GM19438 (cell line): ENCODE results near the gene EYA2.
"Not testable (repeated sequence)": the region's sequence is repeated elsewhere in the genome, so short reads cannot be mapped to it uniquely, and the experiment has no call there.

Experiments used
- ATAC-seq: cut with Tn5 transposase; IDR thresholded peaks from one replicate; pipeline ENCODE4 v1.9.1; 2021; ENCODE audit warnings: low read depth; ENCODE audit not compliant: unreplicated experiment

EYA2 gene

DNA sequence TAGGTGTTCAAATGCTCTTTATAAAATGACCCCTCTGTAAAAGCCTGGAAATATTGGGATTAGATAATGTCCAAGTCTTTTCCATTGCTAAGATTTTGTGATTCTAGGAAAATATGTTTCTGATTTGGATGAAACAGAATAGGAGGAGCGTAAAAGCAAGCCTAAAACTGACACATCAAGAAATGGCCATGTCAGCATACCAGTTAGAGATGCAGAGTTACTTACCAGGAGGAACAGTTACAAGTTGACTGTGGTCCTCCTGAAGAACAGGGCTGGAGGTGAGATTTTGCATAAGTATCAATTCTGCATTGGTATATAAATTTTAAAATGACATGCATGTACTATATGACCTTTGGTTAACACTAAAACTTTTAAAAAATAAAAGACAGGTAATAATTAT lies 35.3 kb downstream of the EYA2 start:
- ATAC-seq, result no peak

DNA sequence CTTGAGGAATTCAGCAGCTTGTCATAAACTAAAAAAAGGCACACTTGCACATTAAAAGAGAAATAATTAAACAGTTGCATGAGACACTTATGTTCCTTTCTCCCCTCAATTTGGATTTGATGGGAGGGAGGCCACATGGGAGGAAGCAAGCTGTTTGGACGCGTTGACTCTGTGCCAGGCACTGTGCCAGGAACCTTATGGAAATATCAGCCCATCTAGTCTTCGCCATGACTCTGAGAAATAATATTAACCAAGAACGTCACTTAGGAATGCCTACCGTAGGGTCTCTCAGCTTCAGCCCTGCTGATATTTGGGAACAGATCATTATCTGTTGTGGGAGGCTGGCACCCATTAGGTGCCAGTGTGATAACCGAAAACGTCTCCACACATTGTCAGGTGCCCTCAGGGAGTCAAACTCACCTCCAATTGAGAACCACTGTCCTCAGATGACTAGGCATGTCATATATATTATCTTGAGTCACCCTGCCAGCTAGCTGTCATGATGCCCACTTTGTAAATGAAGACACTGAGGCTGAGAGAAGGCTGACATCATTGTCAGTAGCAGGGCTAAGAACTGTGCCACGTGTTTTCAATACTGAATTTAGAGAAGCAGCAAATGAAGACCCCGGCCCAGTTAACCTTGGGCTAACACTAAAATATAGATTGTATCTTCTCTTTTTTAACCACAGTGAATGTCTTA lies 36.1 kb downstream of the EYA2 start:
- no peak for ATAC-seq

DNA sequence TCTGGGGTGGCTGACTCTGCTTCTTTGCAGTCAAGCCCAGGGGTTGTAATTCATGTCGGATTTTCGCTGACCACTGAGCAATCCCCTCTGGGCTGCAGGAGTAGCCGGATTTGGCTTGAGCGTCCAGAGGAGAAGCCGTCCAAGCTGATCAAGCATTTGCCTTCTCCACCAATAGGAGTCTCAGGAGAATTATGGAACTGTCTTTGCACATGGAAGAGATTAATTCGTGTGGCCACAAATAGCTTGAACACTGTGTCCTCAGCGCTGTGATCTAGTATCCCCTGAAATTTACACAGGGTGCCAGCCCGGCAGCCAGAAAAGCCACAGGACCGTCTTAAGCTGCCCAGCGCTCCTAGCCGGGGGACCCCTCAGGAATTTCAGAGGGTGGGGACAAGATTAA lies 37.1 kb downstream of the EYA2 start:
- ATAC-seq, result no peak

DNA sequence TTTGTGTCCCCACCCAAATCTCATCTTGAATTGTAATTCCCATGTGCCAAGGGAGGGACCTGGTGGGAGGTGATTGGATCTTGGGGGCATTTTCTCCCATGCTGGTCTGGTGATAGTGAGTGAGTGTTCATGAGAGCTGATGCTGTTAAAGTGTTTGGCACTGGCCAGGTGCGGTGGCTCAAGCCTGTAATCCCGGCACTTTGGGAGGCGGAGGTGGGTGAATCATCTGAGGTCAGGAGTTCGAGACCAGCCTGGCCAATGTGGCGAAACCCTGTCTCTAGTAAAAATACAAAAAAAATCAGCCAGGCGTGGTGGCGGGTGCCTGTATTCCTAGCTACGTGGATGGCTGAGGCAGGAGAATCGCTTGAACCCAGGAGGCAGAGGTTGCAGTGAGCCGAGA lies 37.8 kb downstream of the EYA2 start:
- not testable (repeated sequence) for ATAC-seq

DNA sequence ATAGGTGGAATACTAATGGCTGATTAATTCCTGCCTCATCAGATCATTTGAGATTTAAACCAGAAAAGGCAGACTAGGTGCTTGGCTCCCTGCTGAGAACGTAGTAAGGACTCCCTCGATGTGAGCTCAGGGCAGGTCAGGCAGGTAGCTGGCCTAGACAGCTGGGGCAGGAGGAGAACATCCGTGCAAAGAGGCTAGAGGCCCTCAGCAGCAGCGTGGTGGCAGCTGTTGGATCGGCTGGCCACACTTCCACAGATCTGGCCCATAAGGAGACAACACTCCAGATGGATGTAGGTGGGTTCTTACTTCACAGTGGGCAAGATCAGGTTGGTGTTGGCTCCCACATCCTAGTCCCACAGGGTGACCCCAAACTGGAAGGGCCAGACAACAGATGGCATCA lies 38.5 kb downstream of the EYA2 start:
- ATAC-seq, result no peak

DNA sequence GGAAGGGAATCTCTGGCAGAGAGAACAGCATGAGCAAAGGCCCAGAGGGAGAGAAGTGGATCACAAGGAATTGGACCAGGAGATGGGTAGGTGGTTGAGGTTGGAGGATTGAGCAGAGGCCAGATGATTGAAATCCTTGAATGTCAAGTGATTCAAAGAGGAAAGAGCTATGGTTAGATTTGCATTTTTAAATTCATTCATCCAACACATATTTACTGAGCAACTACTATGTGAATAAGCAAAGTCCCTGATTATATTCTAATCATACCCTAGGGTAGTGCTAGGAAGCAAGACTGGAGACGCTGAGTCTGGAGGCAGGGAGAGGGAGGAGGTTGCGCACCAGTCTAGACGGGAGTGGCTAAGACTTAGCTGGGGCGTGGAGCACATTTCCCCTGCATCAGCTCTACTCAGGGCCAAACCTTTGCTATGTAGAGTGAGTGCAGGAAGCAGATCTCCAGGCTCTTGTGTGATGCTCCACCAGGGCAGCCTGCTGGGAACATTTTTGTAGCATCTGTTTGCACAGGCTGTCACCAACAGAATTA lies 40.2 kb downstream of the EYA2 start:
- no peak for ATAC-seq

DNA sequence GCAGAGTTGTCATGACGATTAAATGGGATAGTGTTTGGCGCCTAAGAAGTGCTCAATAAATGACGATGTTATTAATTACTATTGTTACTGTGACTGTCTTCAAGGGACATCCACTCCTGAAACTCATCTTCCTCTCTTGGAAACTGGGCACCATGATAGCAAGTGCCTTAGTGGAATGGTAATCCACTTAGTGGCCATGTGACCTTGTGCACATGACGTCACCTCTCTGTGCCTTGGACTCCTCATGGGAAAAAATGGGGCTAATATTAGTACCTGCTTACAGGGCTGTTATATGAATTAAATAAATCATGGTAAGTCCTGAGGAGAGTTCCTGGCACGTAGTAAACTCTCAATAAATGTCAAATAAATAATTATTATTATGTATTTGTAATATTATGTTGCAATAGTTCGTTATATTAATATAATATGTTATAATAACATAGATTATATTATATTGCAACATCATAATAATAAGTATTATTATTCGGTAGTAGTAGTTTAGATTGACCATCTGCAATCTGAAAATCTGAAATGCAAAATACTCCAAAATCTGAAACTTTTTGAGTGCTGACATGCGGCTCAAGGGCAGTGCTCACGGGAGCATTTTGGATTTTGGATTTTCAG lies 40.9 kb downstream of the EYA2 start:
- no peak for ATAC-seq

DNA sequence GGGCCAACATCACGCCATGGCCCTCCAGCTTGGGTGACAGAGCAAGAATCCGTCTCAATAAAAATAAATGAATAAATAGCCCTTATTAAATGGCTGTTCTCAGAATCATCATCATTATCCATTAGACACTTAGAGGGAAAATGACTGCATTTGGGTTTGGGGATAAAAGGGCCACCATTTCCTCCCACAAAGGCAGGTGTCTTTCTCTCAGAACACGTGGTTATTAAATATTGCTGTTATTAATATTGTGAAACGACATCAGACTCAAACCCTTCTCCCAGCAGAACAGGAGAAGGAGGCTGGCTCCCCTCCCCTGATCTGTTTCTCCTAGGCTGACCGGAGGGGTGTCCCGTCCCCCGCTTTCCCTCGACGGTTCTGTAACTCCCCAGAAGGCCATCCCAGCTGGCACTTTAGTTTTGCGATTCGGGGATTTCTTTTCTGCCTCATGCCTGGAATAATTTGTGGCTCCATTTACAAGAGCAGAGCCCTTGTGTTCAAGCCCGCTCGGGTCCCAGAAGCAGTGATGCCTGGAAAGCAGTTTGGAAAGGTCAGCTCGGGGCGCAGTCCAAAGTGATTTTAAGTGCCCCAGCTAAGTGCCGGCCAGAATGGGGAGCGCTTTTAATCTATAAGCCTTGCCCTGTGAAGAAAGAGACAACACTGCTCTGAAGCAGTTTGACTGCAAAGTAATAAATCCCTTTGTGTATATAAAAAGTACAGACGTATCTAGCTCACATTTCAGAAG lies 41.9 kb downstream of the EYA2 start:
- no peak for ATAC-seq

DNA sequence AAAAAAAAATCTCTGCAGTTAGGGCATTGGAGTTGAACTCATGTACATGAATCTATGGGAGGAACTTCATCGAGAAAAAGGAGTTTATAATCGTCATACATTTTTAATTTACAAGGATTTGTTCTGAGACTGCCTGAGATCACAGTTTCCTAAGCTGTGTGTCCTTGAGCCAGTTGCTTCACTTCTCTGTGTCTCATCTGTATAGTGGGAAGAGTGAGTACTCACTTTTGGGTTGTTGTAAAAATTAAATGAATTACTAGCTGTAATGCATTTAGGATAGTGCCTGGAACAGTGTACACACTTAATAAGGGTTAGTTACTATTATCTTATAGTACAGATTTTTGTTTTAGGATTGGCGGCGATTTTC lies 42.5 kb downstream of the EYA2 start:
- no peak for ATAC-seq

DNA sequence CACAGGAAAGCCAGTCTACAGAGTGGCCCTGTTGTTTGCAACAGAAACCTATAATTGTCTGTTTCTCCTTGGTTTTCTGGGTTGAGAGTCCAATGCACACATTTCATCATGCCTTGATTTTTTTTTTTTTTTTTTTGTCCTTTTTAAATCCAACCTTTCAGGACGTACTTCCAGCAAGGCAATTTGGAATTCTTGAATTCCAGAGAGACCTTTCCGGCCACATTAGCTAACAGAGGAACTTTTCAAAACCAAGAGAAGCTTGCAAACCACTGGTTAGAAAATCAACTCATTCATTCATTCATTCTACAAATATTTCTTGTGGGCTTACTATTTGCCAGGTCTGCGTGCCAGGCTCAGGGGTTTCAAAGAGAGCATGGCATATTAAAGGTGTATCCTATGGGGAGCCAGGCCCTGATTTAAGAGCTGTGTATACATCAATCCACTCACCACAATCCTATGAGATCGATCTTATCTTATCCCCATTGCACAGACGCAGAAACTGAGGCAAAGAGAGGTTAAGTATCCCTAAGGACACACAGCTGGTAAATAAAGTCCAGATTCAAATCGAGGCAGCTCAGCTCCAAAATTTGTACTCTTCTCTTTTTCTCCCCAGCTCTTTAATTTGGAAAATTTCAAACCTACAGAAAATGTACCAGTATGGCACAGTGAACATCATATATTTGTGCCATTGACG lies 43.0 kb downstream of the EYA2 start:
- ATAC-seq, result no peak

DNA sequence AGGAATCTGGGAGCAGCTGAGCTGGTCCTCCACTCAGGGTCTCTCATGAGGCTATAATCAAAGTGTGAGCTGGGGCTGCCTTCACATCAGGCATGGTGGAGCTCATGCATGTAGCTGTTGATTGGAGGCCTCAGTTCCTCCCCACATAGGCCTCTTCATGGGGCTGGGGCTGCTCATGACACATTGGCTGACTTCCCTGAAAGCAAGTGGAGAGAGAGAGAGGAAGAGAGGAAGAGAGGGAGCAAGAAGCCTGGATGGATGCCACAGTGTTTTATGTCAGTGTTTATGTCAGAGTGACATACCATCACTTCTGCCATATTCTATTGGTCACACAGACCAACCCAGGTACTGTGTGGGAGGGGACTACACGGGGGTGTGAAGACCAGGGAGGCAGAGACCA lies 43.8 kb downstream of the EYA2 start:
- ATAC-seq, result no peak

DNA sequence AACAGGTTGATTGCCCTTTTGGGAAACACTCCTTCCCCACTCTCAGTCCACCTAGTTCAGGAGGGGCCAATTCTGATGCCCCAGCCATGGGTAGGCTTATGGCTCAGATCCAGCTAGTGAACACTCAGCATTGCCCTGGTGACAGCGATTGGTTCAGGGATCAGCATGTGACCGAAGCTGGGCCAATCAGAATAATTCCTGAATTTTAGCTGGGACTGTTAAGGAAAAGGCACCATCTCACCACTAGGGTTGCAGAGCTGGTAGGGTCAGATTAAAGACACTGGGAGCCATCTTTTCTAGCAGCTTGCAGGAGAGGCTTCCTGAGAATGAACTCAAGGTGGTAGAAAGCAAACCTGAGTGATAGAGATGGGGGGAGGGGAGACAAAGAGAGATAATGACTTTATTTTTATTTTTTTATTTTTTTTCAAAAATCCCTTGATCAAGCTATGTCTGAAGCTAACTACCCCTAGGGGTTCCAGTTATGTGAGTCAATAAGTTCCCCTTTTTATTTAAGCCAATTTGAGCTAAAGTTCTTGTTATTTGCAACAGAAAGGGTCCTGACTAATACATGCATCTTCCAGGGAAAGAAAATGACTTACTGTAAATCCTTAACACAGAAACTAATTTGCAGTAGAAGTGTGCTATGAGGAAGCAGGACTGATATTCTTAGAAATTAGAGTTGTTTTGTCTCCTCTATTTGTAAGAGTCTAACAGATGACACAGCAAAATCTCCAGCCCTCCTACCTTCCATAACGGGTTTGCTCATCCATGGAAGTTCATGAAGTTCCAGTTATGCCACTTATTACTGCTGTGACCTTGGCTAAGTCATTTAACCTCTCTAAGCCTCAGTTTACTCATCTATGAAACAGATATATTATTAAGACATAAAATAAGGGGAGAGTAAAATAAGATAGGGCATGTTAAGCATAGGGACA lies 44.7 kb downstream of the EYA2 start:
- no peak for ATAC-seq

DNA sequence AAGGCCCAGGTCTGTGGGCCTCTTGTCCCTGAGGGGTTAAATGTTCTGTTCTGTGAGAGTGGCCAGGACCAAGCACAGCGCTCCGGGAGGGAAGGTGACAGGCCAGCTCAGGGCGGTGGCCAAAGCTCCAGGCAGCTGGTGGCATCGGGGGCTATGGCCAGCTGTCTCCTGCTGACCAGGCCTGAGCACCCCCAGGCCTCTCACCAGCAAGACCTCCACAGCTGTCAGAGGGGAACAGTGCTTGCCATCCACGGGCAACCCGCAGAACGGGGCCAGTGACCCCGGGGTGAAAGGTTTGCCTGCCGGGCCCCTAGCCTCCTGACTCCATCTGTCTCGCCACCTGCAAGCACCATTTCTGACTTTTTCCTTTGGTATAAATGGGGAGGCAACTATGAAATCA lies 46.0 kb downstream of the EYA2 start:
- no peak for ATAC-seq

DNA sequence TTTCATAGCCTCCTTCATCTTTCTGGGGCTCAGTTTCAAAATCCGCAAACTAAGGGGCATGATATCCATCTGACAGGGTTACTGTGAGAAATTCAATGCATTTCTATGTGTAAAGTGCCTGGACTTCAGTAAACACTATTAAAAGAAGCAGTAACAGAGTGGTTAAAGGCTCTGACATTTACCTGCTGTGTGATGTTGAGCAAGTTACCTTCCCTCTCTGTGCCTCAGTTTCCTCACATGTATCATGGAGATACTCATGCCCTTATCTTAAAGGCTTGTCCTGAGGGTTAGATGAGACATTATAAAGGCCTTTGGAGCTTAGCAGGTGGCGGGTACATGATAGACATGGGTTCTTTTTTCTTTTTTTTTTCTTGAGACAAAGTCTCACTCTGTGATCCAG lies 46.8 kb downstream of the EYA2 start:
- no peak for ATAC-seq

DNA sequence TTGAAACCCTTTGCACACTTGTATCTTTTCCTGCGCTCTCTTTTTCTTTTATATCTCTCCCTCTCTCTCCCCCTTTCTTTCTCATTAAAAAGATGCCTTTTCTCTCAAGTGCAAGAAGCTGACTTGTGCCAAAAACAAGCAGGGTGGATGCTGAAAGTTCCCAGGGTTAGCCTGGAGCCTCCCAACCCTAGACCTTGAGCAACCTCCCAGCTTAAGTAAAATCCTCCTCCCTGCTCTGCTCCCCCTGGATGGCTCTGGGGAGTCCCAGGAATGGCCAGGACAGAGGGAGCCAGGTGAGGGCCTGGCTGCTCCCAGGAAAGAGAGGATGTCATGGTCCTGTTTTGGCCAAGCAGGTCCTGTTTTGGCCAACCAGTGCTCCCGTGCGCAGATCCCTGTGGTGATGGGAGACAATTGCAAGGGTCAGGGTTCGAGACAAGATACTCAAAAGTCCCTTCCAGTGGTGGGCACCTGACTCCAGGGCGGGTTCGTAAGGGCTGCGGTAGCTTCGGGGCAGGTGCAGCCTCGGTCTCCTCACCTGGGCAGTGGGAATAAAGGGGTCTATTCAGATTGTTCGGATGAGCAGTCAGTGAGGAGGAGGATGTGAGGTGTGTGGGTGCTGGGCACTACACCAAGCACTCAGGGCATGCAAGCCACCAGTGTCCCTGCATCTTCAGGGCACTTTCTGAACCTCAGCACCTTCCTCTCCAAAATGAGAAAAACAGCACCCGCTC lies 49.4 kb downstream of the EYA2 start:
- ATAC-seq, result no peak

DNA sequence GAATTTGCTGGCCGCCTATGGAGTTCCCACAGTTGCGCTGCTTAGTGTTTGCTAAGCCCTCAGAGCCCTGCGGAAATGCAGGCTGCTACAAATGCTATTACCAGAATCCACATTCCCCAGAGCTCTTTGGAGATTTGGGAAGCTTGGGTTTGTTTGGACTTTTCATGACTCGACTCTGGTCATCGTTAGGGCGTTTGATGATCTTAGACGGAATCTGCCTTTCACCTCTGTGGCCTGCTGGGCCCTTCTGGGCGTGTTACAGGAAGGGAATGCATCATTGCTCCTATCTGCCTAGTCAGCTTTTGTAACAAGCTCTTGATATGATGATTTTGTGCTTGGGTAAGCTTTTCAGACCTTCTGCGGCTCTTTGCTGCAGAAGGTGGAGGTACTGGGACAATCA lies 50.8 kb downstream of the EYA2 start:
- ATAC-seq, result no peak

DNA sequence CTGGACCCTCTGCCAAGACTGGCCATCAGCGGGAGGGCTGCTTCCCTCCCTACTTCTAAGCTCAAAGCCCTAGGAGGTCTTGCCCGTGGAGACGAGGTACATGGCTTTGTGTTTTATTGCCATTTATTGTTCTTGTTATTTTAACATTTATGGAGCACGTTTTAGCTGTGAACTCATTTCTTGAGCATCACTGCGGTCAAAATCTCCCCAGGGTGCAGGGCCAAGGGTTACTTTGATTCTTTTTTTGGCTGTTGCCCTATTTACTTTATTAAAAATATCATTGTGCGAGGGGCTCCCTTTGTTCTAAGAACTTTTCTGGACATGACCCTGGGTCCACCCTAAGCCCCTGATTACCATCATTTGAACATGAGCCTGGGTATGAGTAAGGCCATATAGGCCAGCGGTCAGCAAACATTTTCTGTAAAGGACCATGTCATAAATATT lies 51.6 kb downstream of the EYA2 start:
- ATAC-seq, result no peak

DNA sequence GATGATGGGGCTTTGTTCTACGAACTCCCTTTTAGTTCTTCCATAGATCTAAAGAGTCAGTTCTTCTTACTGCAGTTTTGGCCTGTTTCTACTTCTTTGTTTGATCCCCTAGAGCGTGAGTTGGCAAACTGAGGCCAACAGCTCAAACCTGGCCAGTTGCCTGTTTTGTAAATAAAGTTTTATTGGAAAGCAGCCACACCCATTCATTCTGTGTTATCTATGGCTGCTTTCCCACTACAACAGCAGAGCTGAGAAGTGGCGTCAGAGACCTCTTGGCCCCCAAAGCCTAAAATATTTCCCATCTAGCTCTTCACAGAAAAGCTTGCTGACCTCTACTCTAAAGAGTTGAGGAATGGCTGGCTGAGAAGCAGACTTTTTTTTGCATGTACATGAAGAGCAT lies 52.2 kb downstream of the EYA2 start:
- ATAC-seq, result no peak

DNA sequence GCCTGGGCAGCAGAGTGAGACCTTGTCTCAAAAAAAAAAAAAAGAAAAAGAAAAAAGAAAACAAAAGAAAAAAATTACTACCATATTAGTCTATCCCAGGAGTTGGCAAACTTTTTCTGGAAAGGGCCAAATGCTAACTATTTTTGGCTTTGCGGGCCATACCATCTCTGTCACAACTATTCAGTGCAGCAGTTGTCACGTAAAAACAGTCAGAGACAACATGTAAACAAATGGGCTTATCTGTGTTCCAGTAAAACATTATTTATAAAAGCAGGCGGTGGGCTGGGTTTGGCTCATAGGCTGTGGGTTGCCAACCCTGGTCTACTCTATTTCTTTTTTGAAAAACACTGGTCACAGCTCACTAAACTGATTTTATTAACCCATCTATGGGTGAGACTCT lies 53.4 kb downstream of the EYA2 start:
- ATAC-seq, result no peak
